ENCODE measurements around the gene TBXAS1.

Gene TBXAS1

GRCh38 chr7:140005341-140005740, 176.3 kb downstream of the TBXAS1 start:
- Histone ChIP-seq H3K36me3 (ENCODE audit: control insufficient read depth in 2 of 2, insufficient read depth in 1 of 2, low read length in 2 of 2) (no peaks in the 10 kb centered on the region), H3K4me1 (ENCODE audit: control insufficient read depth, insufficient read depth, low read length) (no peaks in the 10 kb centered on the region), H3K4me3 (ENCODE audit: low read depth, low read length) (no peak overlapping the region), H3K27ac (ENCODE audit: extremely low read depth, low read depth, low read length) (no peak overlapping the region), H3K9me3 (ENCODE audit: control insufficient read depth, insufficient read depth, low read depth, low read length) (no peaks in the 10 kb centered on the region)
- TF ChIP-seq ZNF791 (tag by site-specific recombination; IDR thresholded peaks at IDR 0.05) (no peak), BCL11B (tag by site-specific recombination; IDR thresholded peaks at IDR 0.05; ENCODE audit: low read depth) (no peak), ZNF423 (tag by site-specific recombination; IDR thresholded peaks at IDR 0.05) (no peak), ZNF654 (tag by site-specific recombination; IDR thresholded peaks at IDR 0.05; ENCODE audit: low read depth) (no peak), ZNF366 (tag by site-specific recombination; conservative IDR thresholded peaks at IDR 0.05) (no peak), ZBTB11 (tag by site-specific recombination; conservative IDR thresholded peaks at IDR 0.05; ENCODE audit: low read depth) (no peak), ZNF157 (tag by site-specific recombination; IDR thresholded peaks at IDR 0.05) (no peak), ZNF692 (tag by site-specific recombination; IDR thresholded peaks at IDR 0.05) (no peak), BCL11A (tag by site-specific recombination; IDR thresholded peaks at IDR 0.05; ENCODE audit: low read depth) (no peak)
- TF ChIP-seq, protein P1, sequence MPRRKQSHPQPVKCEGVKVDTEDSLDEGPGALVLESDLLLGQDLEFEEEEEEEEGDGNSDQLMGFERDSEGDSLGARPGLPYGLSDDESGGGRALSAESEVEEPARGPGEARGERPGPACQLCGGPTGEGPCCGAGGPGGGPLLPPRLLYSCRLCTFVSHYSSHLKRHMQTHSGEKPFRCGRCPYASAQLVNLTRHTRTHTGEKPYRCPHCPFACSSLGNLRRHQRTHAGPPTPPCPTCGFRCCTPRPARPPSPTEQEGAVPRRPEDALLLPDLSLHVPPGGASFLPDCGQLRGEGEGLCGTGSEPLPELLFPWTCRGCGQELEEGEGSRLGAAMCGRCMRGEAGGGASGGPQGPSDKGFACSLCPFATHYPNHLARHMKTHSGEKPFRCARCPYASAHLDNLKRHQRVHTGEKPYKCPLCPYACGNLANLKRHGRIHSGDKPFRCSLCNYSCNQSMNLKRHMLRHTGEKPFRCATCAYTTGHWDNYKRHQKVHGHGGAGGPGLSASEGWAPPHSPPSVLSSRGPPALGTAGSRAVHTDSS (tag by site-specific recombination; IDR thresholded peaks at IDR 0.05) = no peak
- TF ChIP-seq, protein P2, sequence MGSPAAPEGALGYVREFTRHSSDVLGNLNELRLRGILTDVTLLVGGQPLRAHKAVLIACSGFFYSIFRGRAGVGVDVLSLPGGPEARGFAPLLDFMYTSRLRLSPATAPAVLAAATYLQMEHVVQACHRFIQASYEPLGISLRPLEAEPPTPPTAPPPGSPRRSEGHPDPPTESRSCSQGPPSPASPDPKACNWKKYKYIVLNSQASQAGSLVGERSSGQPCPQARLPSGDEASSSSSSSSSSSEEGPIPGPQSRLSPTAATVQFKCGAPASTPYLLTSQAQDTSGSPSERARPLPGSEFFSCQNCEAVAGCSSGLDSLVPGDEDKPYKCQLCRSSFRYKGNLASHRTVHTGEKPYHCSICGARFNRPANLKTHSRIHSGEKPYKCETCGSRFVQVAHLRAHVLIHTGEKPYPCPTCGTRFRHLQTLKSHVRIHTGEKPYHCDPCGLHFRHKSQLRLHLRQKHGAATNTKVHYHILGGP (tag by site-specific recombination; IDR thresholded peaks at IDR 0.05) = no peak
- CTCF ChIA-PET = interaction anchor here (0.5 to 5.2 kb wide), 18 partner anchors 10 to 566 kb away, joined by 3 to 38 read pairs (median 4); no protein-coding TSS in a partner anchor
- POLR2A ChIA-PET = interaction anchor here (0.6 kb wide), 1 partner anchor 636 kb away, joined by 3 read pairs; the partner anchor contains the start of gene DENND2A

DNA sequence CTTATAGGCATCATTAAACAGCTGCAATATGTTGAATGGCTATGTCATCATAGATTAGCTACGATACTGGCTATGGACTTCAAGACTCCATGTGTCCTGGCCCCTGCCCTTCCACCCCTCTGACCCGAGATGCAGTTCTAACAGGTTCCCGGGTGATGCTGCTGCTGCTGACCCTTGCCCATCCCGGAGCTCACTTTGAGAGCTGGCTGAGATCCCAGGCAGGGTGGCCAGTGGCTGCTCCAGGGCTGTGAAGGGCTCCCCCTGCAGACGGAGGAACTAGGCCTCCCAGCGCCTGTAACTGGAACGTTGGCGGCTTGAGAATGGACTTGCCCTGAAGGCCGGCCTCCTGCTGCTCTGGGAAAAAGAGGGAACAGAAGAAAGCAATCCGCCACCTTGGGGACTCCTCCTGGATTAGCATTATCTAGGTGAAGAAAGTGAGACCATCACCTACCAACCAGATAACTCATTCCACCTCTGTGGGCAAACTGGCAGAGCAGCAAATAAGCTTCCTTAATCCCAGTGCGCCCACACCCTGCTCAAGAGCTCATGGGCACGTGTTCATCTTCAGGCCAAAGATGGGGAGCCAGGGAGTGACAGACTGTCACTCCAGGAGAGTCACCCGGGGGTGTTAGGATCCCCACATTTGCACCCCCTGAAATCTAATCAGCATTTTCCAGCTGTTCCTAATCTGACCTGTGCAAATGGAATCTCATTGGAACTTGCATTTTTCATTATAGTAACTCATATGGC, 176.9 kb downstream of the TBXAS1 start:
- Histone ChIP-seq H3K4me3 (ENCODE audit: low read depth, low read length) (no peak overlapping the region), H3K9me3 (ENCODE audit: control insufficient read depth, insufficient read depth, low read depth, low read length) (no peaks in the 10 kb centered on the region), H3K36me3 (ENCODE audit: control insufficient read depth in 2 of 2, insufficient read depth in 1 of 2, low read length in 2 of 2) (no peaks in the 10 kb centered on the region), H3K4me1 (ENCODE audit: control insufficient read depth, insufficient read depth, low read length) (no peaks in the 10 kb centered on the region), H3K27ac (ENCODE audit: extremely low read depth, low read depth, low read length) (no peak overlapping the region)
- TF ChIP-seq ZNF654 (tag by site-specific recombination; IDR thresholded peaks at IDR 0.05; ENCODE audit: low read depth) (0 out of 2 replicates have a peak, but pooled peaks have one; percentile 15), PRDM10 (tag by site-specific recombination; IDR thresholded peaks at IDR 0.05) (peak; percentile 48), ZNF510 (tag by site-specific recombination; IDR thresholded peaks at IDR 0.05; ENCODE audit: insufficient replicate concordance) (no peak)
- TF ChIP-seq, protein P3, sequence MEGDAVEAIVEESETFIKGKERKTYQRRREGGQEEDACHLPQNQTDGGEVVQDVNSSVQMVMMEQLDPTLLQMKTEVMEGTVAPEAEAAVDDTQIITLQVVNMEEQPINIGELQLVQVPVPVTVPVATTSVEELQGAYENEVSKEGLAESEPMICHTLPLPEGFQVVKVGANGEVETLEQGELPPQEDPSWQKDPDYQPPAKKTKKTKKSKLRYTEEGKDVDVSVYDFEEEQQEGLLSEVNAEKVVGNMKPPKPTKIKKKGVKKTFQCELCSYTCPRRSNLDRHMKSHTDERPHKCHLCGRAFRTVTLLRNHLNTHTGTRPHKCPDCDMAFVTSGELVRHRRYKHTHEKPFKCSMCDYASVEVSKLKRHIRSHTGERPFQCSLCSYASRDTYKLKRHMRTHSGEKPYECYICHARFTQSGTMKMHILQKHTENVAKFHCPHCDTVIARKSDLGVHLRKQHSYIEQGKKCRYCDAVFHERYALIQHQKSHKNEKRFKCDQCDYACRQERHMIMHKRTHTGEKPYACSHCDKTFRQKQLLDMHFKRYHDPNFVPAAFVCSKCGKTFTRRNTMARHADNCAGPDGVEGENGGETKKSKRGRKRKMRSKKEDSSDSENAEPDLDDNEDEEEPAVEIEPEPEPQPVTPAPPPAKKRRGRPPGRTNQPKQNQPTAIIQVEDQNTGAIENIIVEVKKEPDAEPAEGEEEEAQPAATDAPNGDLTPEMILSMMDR (tag by site-specific recombination; IDR thresholded peaks at IDR 0.05) = peak; percentile 29; the same call in 1 of the 2 replicates
- ChIA-PET CTCF (interaction anchor here (0.5 to 5.2 kb wide), 20 partner anchors 10 to 572 kb away, joined by 3 to 38 read pairs (median 4); no protein-coding TSS in a partner anchor), POLR2A (interaction anchor here (0.5 to 0.6 kb wide), 2 partner anchors 30 to 635 kb away, joined by 3 to 4 read pairs; partner anchors contain the start of gene DENND2A)
